Measurements from ENCODE around the gene LRRC56. TPM values are rescaled to one million over a fixed set of nuclear protein-coding genes. Genes with fewer than 3 reads are reported as not detected.
A peak's percentile ranks its signal among the peaks of the same experiment; 100 is the strongest.

Gene LRRC56
- total RNA-seq, 1 experiment from 2014 or later = 3.4 TPM

DNA sequence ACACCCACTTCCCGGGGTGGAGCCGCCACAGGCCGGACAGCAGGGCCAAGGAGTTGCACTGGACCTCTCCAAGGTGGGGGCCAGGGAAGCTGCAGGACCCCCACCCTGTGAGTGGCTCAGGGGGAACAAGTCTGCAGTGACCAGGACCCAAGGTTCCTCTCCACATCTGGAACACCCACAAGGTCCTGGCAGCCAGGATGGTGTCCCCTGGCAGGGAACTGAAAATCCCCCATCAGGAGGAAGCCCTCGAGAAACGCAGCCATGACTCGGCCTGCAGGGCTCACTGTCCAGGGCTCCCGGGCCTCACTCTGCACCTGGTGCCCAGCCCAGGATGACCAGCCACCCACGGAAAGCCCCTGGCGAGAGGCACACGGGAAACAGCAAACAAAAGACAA, 41.8 kb upstream of the LRRC56 start:
- CTCF ChIA-PET = no interaction called here
- Mint-ChIP-seq H3K27ac (peak overlapping the region; percentile 91; the same call in 1 of the 2 replicates), H3K9me3 (peaks cover 14% of the 10 kb centered on the region), H3K36me3 (peaks cover 53% of the 10 kb centered on the region), H3K4me3 (no peak overlapping the region), H3K27me3 (ENCODE audit: low read depth) (peaks cover 2% of the 10 kb centered on the region; the same call in 1 of the 2 replicates), H3K4me1 (no peaks in the 10 kb centered on the region)
- ATAC-seq (no peak), DNase-seq (ENCODE audit: low spot score) (no peak)
- no peak for TF ChIP-seq ZNF263 (CRISPR knock-in tag; IDR thresholded peaks at IDR 0.05; ENCODE audit: low read depth)
- TF ChIP-seq E2F1 (CRISPR knock-in tag; IDR thresholded peaks at IDR 0.05) = no peak
- POLR2A ChIA-PET = no interaction called here

DNA sequence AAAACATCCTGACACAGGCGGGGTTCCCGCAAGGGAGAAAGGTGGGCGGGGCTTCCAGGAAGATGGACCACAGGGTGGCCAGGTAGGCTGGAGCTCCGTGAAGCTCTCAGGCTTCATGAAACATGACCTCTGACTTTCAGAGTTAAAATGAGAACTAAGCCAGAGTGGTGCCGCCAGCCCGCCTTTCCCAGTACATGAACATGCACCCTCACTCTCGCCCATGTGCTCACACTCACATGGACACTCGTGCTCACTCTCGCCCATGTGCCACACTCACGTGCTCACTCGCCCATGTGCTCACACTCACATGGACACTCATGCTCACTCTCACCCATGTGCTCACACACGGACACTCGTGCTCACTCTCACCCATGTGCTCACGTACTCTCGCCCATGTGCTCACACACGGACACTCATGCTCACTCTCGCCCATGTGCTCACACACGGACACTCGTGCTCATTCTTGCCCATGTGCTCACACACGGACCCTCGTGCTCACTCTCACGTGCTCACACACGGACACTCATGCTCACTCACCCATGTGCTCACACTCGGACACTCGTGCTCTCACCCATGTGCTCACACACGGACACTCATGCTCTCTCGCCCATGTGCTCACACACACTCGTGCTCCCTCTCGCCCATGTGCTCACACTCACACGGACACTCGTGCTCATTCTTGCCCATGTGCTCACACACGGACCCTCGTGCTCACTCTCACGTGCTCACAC, 40.3 kb upstream of the LRRC56 start:
- ChIA-PET POLR2A (no interaction called here), CTCF (no interaction called here)
- peaks cover 14% of the 10 kb centered on the region for H3K9me3 Mint-ChIP-seq
- H3K4me3 Mint-ChIP-seq = no peak overlapping the region
- peak overlapping the region; percentile 55 for H3K27ac Mint-ChIP-seq
- no peaks in the 10 kb centered on the region for H3K4me1 Mint-ChIP-seq
- TF ChIP-seq JAZF1 (CRISPR knock-in tag; IDR thresholded peaks at IDR 0.05) (no peak), ESRRA (CRISPR knock-in tag; IDR thresholded peaks at IDR 0.05; ENCODE audit: borderline replicate concordance) (0 out of 2 replicates have a peak, but pooled peaks have one; percentile 27), CTCF (IDR thresholded peaks at IDR 0.05) (no peak)
- TF ChIP-seq, protein P1, sequence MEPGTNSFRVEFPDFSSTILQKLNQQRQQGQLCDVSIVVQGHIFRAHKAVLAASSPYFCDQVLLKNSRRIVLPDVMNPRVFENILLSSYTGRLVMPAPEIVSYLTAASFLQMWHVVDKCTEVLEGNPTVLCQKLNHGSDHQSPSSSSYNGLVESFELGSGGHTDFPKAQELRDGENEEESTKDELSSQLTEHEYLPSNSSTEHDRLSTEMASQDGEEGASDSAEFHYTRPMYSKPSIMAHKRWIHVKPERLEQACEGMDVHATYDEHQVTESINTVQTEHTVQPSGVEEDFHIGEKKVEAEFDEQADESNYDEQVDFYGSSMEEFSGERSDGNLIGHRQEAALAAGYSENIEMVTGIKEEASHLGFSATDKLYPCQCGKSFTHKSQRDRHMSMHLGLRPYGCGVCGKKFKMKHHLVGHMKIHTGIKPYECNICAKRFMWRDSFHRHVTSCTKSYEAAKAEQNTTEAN (CRISPR knock-in tag; IDR thresholded peaks at IDR 0.05) = peak; percentile 96
- ATAC-seq (peak; percentile 17; the same call in 1 of the 2 replicates), DNase-seq (ENCODE audit: low spot score) (no peak)
- H3K27me3 Mint-ChIP-seq (ENCODE audit: low read depth) = peaks cover 2% of the 10 kb centered on the region; the same call in 1 of the 2 replicates
- H3K36me3 Mint-ChIP-seq = peaks cover 58% of the 10 kb centered on the region

DNA sequence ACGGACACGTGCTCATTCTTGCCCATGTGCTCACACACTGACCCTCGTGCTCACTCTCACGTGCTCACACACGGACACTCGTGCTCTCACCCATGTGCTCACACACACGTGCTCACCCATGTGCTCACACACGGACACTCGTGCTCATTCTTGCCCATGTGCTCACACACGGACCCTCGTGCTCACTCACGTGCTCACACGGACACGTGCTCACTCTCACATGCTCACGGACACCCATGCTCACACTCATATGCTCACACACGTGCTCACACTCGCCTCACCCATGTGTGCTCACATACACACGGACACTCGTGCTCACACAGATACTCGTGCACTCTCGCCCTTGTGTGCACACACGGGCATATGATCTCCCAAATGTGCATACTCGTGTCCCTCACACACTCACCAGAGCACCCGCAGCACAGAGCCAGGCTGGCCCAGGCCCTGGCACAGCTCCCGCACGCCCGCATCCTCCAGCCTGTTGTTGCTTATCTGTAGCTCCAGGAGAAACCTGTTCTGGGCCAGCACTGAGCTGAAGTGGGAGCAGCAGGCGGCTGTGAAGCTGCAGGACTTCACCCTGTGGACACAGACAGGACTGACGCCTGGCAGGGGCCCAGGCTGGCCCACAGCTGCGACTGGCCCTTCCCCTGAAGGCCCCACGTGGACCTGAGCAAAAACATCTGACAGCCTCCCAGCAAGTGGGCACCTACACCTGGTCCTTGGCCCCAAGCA, 39.6 kb upstream of the LRRC56 start:
- peak overlapping the region; percentile 80 for H3K27ac Mint-ChIP-seq
- H3K36me3 Mint-ChIP-seq = peaks cover 56% of the 10 kb centered on the region
- no peak overlapping the region for H3K4me3 Mint-ChIP-seq
- no peak for TF ChIP-seq ZNF532 (CRISPR knock-in tag; IDR thresholded peaks at IDR 0.05; ENCODE audit: borderline replicate concordance)
- TF ChIP-seq NR2C2 (CRISPR knock-in tag; IDR thresholded peaks at IDR 0.05) = no peak
- TF ChIP-seq, protein P1 (CRISPR knock-in tag; IDR thresholded peaks at IDR 0.05) = peak; percentile 86; the same call in 1 of the 2 replicates
- TF ChIP-seq, protein P2, sequence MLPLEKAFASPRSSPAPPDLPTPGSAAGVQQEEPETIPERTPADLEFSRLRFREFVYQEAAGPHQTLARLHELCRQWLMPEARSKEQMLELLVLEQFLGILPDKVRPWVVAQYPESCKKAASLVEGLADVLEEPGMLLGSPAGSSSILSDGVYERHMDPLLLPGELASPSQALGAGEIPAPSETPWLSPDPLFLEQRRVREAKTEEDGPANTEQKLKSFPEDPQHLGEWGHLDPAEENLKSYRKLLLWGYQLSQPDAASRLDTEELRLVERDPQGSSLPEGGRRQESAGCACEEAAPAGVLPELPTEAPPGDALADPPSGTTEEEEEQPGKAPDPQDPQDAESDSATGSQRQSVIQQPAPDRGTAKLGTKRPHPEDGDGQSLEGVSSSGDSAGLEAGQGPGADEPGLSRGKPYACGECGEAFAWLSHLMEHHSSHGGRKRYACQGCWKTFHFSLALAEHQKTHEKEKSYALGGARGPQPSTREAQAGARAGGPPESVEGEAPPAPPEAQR (CRISPR knock-in tag; IDR thresholded peaks at IDR 0.05) = no peak
- no peak for TF ChIP-seq ATF6 (CRISPR knock-in tag; IDR thresholded peaks at IDR 0.05)
- no peak for DNase-seq (ENCODE audit: low spot score)
- POLR2A ChIA-PET = no interaction called here
- no peak for ATAC-seq
- no peaks in the 10 kb centered on the region for H3K4me1 Mint-ChIP-seq
- H3K9me3 Mint-ChIP-seq = peaks cover 14% of the 10 kb centered on the region
- H3K27me3 Mint-ChIP-seq (ENCODE audit: low read depth) = peaks cover 2% of the 10 kb centered on the region; the same call in 1 of the 2 replicates
- CTCF ChIA-PET = interaction anchor here (1.3 kb wide), 1 partner anchor 9 kb away, joined by 3 read pairs; the partner anchor contains the start of gene RNH1
